Kidney tubule cell (primary cell): ENCODE measurements around the gene ANKRD36C.
"Not testable (repeated sequence)": the region's sequence is repeated elsewhere in the genome, so short reads cannot be mapped to it uniquely, and the experiment has no call there.

ENCODE experiments used
- DNase-seq: peaks from one replicate; pipeline ENCODE4 v3.0.0-alpha.2; 2018; ENCODE audit warnings: low spot score

ANKRD36C gene

DNA sequence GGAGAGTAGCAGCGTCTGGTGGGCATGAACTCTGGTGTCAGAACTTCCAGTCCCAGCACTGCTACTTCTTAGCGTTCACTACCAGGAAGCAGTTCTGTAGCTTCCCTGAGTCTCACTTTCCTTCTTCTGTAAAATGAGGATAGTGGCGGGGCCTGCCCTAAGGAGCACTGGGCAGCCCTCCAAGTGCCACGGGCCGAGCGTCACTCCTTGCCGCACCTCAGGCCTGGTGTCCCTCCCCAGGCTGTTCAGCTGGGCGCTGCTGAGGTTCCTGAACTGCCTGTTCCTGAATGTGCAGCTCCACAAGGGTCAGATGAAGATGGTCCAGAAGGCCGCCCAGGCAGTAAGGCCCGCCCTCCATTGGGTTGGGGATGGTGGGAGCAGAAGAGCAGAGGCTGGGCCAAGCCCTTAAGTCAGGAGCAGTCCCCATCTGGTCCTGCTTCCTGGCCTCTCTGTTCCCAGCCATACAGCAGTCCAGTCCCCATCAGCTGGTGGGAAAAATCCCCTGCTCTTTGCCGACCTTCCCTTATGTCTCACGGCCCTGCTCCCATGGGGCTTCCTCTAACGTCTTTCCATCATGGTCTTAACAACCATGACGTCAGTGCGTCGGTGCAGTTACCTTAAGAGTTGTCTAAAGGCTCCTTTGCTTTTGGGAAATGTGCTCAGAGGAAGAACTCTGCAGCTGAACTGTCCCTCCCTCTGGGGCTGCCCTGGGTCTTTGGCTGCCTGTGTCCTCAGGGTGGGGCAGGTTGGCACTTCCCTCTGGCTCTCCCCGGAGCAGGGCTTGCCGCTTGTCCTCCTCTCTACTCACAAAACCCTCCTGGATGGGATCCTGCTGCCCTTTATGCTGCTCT is 195.2 kb downstream of the ANKRD36C start:
- DNase-seq: not testable (repeated sequence)

DNA sequence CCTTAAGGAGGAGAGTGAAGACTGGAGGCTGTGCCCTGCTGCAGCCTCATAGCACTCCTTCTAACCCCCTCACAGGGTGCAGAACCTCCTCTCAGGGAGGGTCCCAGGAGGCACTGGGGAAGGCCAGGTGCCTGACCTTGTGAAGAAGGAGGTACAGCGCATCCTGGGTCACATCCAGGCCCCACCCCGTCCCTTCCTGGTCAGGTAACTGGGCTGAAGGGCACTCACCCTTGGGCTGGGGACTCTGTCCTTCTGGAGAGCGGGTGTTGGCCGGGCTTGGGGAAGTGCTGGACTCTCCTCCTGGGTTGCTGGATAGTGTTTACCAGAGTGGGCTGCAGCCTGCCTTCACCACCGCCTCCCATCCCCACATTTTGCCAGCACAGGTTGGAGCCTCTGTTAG is 197.7 kb downstream of the ANKRD36C start:
- not testable (repeated sequence) for DNase-seq

DNA sequence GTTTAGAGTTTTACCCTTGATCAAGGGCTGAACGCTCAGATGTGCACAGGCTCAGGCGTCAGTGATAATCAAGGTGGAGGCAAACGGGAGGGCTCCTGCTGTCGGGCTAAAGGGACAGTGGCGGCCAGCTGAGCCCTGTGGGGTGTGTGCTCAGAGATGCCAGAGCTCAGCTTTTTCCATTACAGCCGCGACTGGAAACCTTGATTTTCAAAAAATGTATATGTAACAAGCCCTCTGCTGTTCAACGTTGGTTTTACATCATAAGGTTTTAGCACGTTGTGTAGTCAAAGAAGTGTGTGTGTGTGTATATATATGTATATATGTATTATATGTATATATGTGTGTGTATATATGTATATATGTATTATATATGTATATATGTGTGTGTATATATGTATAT is 201.4 kb downstream of the ANKRD36C start:
- DNase-seq: not testable (repeated sequence)

DNA sequence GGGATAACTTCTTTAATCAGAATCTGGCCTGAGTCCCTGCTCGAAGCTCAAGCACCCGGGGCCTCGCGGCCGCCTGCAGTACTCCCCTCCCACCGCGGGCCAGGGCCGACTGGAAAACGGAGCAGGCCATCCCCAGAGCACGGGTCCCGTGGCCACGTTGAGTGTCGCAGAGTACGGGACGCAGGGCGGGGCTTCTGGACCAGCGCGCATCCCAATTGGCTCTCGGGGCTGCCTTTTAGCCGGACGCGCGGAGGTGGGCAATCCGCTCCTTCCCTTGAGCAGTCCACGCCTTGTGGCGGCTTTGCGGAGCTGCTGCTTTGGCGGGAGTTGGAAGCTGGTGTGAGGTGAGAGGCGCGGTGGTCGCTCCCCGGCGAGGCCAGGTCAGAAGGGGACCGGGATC is 202.2 kb downstream of the ANKRD36C start:
- DNase-seq: not testable (repeated sequence)

DNA sequence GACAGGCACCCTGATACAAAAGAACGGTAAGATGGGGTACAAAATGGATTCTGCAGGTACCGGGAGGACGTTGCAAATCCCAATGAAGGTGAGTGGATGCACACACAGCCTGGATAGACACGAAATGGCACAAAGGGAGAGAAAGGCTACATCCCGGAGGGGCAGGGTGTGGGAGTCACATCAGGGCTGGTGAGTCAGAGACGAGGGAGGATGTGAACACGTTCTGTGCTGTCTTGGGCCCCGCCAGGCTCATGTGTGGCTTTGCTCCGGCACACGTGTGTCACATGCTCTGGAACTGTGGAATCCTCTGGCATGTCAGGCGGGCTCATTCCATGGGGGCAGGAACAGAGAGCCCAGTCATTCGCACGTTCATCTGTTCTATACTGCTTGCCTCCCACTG is 203.0 kb downstream of the ANKRD36C start:
- not testable (repeated sequence) for DNase-seq
